Fibroblast of skin of back (primary cell): ENCODE measurements around the gene KATNBL1. TPM values are rescaled to one million over a fixed set of nuclear protein-coding genes. Genes with fewer than 3 reads are reported as not detected.

Experiments used
- DNase-seq: peaks from one replicate; pipeline ENCODE4 v3.0.0-alpha.2; 2013
- polyA plus RNA-seq, 2 experiments: library from polyadenylated mRNA; unstranded; fragments of 120-200 nt; gene quantifications; one replicate each; pipeline ENCODE4 v1.2.1, GENCODE V29; 2013; ENCODE audit not compliant: insufficient read length in 2 of 2

The KATNBL1 gene
- 59.1 TPM for polyA plus RNA-seq (2013, experiment 1 of 2; ENCODE audit: insufficient read length)
- 56.6 TPM for polyA plus RNA-seq (2013, experiment 2 of 2; ENCODE audit: insufficient read length)

GRCh38 chr15:34209421-34210282, at the start of gene KATNBL1:
Gene KATNBL1, minus strand, starts transcription at chr15:34210096. Its CDS starts 46,420 bp downstream, at chr15:34163676.
- DNase-seq = peak; percentile 93

GRCh38 chr15:34259566-34259965, 49.7 kb upstream of the KATNBL1 start:
- no peak for DNase-seq

- DNase-seq = no peak
These were observed 48.3 kb upstream of the KATNBL1 start for GRCh38 chr15:34258151-34258550.

- no peak for DNase-seq
These were observed 42.6 kb upstream of the KATNBL1 start for GRCh38 chr15:34252545-34252944.

GRCh38 chr15:34248190-34248589, 38.3 kb upstream of the KATNBL1 start:
- no peak for DNase-seq

GRCh38 chr15:34246276-34246976, 36.5 kb upstream of the KATNBL1 start:
- no peak for DNase-seq

GRCh38 chr15:34243226-34243625, 33.3 kb upstream of the KATNBL1 start:
- DNase-seq = no peak

- no peak for DNase-seq
These were observed 32.4 kb upstream of the KATNBL1 start for GRCh38 chr15:34242331-34242710.

GRCh38 chr15:34241376-34242330, 31.8 kb upstream of the KATNBL1 start:
- peak; percentile 50 for DNase-seq

GRCh38 chr15:34240537-34240936, 30.6 kb upstream of the KATNBL1 start:
- DNase-seq = no peak

GRCh38 chr15:34239151-34239808, 29.4 kb upstream of the KATNBL1 start:
- peak; percentile 98 for DNase-seq

- no peak for DNase-seq
These were observed 23.7 kb upstream of the KATNBL1 start for GRCh38 chr15:34233614-34234013.

- no peak for DNase-seq
These were observed 14.2 kb upstream of the KATNBL1 start for GRCh38 chr15:34223904-34224596.

GRCh38 chr15:34217587-34218225, 7.8 kb upstream of the KATNBL1 start:
- peak; percentile 81 for DNase-seq

GRCh38 chr15:34216527-34217270, 6.8 kb upstream of the KATNBL1 start:
- DNase-seq = no peak

- DNase-seq = no peak
These were observed 4.2 kb upstream of the KATNBL1 start for GRCh38 chr15:34214135-34214534.

GRCh38 chr15:34213690-34214089, 3.8 kb upstream of the KATNBL1 start:
- DNase-seq = no peak

- no peak for DNase-seq
These were observed 3.9 kb downstream of the KATNBL1 start for GRCh38 chr15:34206011-34206410.

- DNase-seq = no peak
These were observed 6.0 kb downstream of the KATNBL1 start for GRCh38 chr15:34203936-34204335.

GRCh38 chr15:34203305-34203704, 6.6 kb downstream of the KATNBL1 start:
- DNase-seq = no peak
